Measurements from ENCODE around the gene AP1B1.
"Not testable (repeated sequence)": the region's sequence is repeated elsewhere in the genome, so short reads cannot be mapped to it uniquely, and the experiment has no call there.

AP1B1 gene

GRCh38 chr22:29375398-29376076, 12.8 kb downstream of the AP1B1 start:
- Histone ChIP-seq H3K27me3 (ENCODE audit: low read depth, low read length) (no peaks in the 10 kb centered on the region), H3K9me3 (ENCODE audit: insufficient read depth, low read length) (no peaks in the 10 kb centered on the region), H3K4me1 (ENCODE audit: low read length) (no peaks in the 10 kb centered on the region), H3K79me2 (ENCODE audit: low read length) (peaks cover 86% of the 10 kb centered on the region), H3K27ac (ENCODE audit: low read length) (no peak overlapping the region), H3K9ac (ENCODE audit: low read length) (no peak overlapping the region), H4K20me1 (ENCODE audit: insufficient read depth, low read length) (peaks cover 50% of the 10 kb centered on the region), H3K36me3 (replicated peaks; ENCODE audit: low read depth, low read length) (peaks cover 46% of the 10 kb centered on the region), H3K4me2 (ENCODE audit: low read length) (no peak overlapping the region), H2AFZ (ENCODE audit: low read depth, low read length) (no peak overlapping the region), H3K4me3 (ENCODE audit: low read length) (no peak overlapping the region)
- TF ChIP-seq CTCF (IDR thresholded peaks at IDR 0.05; ENCODE audit: low read depth, low read length) (no peak), EZH2phosphoT487 (IDR thresholded peaks at IDR 0.05; ENCODE audit: low read depth) (no peak)

- not testable (repeated sequence) for H3K9me3 ChIP-seq (ENCODE audit: insufficient read depth, low read length); H3K4me3 ChIP-seq (ENCODE audit: low read length); H2AFZ ChIP-seq (ENCODE audit: low read depth, low read length); H3K27me3 ChIP-seq (ENCODE audit: low read depth, low read length); H3K9ac ChIP-seq (ENCODE audit: low read length); H3K27ac ChIP-seq (ENCODE audit: low read length); H3K4me1 ChIP-seq (ENCODE audit: low read length); H3K4me2 ChIP-seq (ENCODE audit: low read length)
- peaks cover 84% of the 10 kb centered on the region for H3K79me2 ChIP-seq (ENCODE audit: low read length)
- H3K36me3 ChIP-seq (replicated peaks; ENCODE audit: low read depth, low read length): peaks cover 48% of the 10 kb centered on the region
- peaks cover 47% of the 10 kb centered on the region for H4K20me1 ChIP-seq (ENCODE audit: insufficient read depth, low read length)
Measured at GRCh38 chr22:29374806-29375205, 13.6 kb downstream of the AP1B1 start.

GRCh38 chr22:29374401-29374800, 14.0 kb downstream of the AP1B1 start:
- Histone ChIP-seq H3K79me2 (ENCODE audit: low read length) (peaks cover 84% of the 10 kb centered on the region), H3K9me3 (ENCODE audit: insufficient read depth, low read length) (no peaks in the 10 kb centered on the region), H3K4me1 (ENCODE audit: low read length) (no peaks in the 10 kb centered on the region), H3K9ac (ENCODE audit: low read length) (no peak overlapping the region), H3K36me3 (replicated peaks; ENCODE audit: low read depth, low read length) (peaks cover 48% of the 10 kb centered on the region), H3K4me2 (ENCODE audit: low read length) (no peak overlapping the region), H4K20me1 (ENCODE audit: insufficient read depth, low read length) (peaks cover 47% of the 10 kb centered on the region), H3K27ac (ENCODE audit: low read length) (no peak overlapping the region), H2AFZ (ENCODE audit: low read depth, low read length) (no peak overlapping the region), H3K27me3 (ENCODE audit: low read depth, low read length) (no peaks in the 10 kb centered on the region), H3K4me3 (ENCODE audit: low read length) (no peak overlapping the region)
- TF ChIP-seq CTCF (IDR thresholded peaks at IDR 0.05; ENCODE audit: low read depth, low read length): no peak
- TF ChIP-seq EZH2phosphoT487 (IDR thresholded peaks at IDR 0.05; ENCODE audit: low read depth): no peak

GRCh38 chr22:29370537-29370936, 17.8 kb downstream of the AP1B1 start:
- no peaks in the 10 kb centered on the region for H3K27me3 ChIP-seq (ENCODE audit: low read depth, low read length)
- 0 out of 2 replicates have a peak, but pooled peaks cover 3% of the 10 kb centered on the region for H3K4me1 ChIP-seq (ENCODE audit: low read length)
- TF ChIP-seq EZH2phosphoT487 (IDR thresholded peaks at IDR 0.05; ENCODE audit: low read depth) (no peak), CTCF (IDR thresholded peaks at IDR 0.05; ENCODE audit: low read depth, low read length) (no peak)
- peaks cover 45% of the 10 kb centered on the region for H3K36me3 ChIP-seq (replicated peaks; ENCODE audit: low read depth, low read length)
- H3K27ac ChIP-seq (ENCODE audit: low read length): no peak overlapping the region
- H3K4me3 ChIP-seq (ENCODE audit: low read length): no peak overlapping the region
- peaks cover 73% of the 10 kb centered on the region for H3K79me2 ChIP-seq (ENCODE audit: low read length)
- no peak overlapping the region for H3K4me2 ChIP-seq (ENCODE audit: low read length)
- no peak overlapping the region for H2AFZ ChIP-seq (ENCODE audit: low read depth, low read length)
- H3K9me3 ChIP-seq (ENCODE audit: insufficient read depth, low read length): no peaks in the 10 kb centered on the region
- peaks cover 45% of the 10 kb centered on the region for H4K20me1 ChIP-seq (ENCODE audit: insufficient read depth, low read length)
- H3K9ac ChIP-seq (ENCODE audit: low read length): no peak overlapping the region

All from OCI-LY3 (cell line).